Activated B cell treated with CpG ODN at 0.5 μM for 24 hours (primary cell): ENCODE results near the gene CDHR2. TPM values are rescaled to one million over a fixed set of nuclear protein-coding genes. Genes with fewer than 3 reads are reported as not detected.

Experiments used
- ATAC-seq: fragments of 200-7000 bp; cut with Tn5 transposase; one replicate; pipeline ENCODE4 v1.10.0; 2021; ENCODE audit warnings: low read depth, mild to moderate bottlenecking, moderate library complexity
- CTCF ChIA-PET: fragments of 350-600 bp; sonication (Branson Sonifier 250); formaldehyde crosslinking; loops from one replicate; lab custom pipeline; 2021; ENCODE audit warnings: antibody characterized with exemption; lab: Charles Lee
- POLR2A ChIA-PET: fragments of 350-600 bp; sonication (Branson Sonifier 250); formaldehyde crosslinking; loops from one replicate; lab custom pipeline; 2021; ENCODE audit warnings: antibody characterized with exemption; lab: Charles Lee
- DNase-seq: peaks from one replicate; pipeline ENCODE4 v3.0.0; 2022
- H3K27ac Mint-ChIP-seq: one replicate; pipeline ENCODE4 v1.8.0; 2020; ENCODE audit warnings: mixed read lengths
- H3K27me3 Mint-ChIP-seq: one replicate; pipeline ENCODE4 v1.8.0; 2021; ENCODE audit warnings: mixed read lengths
- H3K36me3 Mint-ChIP-seq: one replicate; pipeline ENCODE4 v1.8.0; 2021; ENCODE audit warnings: low read depth, mixed read lengths
- H3K4me1 Mint-ChIP-seq: one replicate; pipeline ENCODE4 v1.8.0; 2021; ENCODE audit warnings: mixed read lengths
- H3K4me3 Mint-ChIP-seq: one replicate; pipeline ENCODE4 v1.8.0; 2020; ENCODE audit warnings: mild to moderate bottlenecking, mixed read lengths
- H3K9me3 Mint-ChIP-seq: one replicate; pipeline ENCODE4 v1.8.0; 2020; ENCODE audit warnings: mixed read lengths
- CTCF ChIP-seq: fragments of 200-600 bp; IDR thresholded peaks from one replicate; pipeline ENCODE4 v1.8.0; 2022; ENCODE audit warnings: antibody characterized with exemption, mild to moderate bottlenecking
- intact Hi-C: fragments of 100-400 bp; cut with micrococcal nuclease; formaldehyde crosslinking; loops from one replicate; pipeline ENCODE4 v1.15.1; 2024
- total RNA-seq: library from RNA; stranded (reverse); gene quantifications from 2 replicates; pipeline ENCODE4 v1.2.3, GENCODE V29; 2022

The CDHR2 gene
- total RNA-seq, 1 donor from 2014 or later: 0.31 TPM

GRCh38 chr5:176561259-176561658 is 12.1 kb downstream of the CDHR2 start:
- ATAC-seq (no peak), DNase-seq (no peak)
- peaks cover 5% of the 10 kb centered on the region for H3K27me3 Mint-ChIP-seq
- H3K27ac Mint-ChIP-seq: no peak overlapping the region
- intact Hi-C loops: no loop called here
- POLR2A ChIA-PET: no interaction called here
- H3K4me3 Mint-ChIP-seq: no peak overlapping the region
- peaks cover 4% of the 10 kb centered on the region for H3K4me1 Mint-ChIP-seq
- no peaks in the 10 kb centered on the region for H3K36me3 Mint-ChIP-seq
- TF ChIP-seq CTCF: no peak
- CTCF ChIA-PET: no interaction called here
- no peaks in the 10 kb centered on the region for H3K9me3 Mint-ChIP-seq

GRCh38 chr5:176562189-176562588 is 13.0 kb downstream of the CDHR2 start:
- H3K4me3 Mint-ChIP-seq: no peak overlapping the region

GRCh38 chr5:176564002-176564401 is 14.9 kb downstream of the CDHR2 start:
- peaks cover 5% of the 10 kb centered on the region for H3K27me3 Mint-ChIP-seq
- TF ChIP-seq CTCF: no peak
- DNase-seq (no peak), ATAC-seq (no peak)
- POLR2A ChIA-PET: no interaction called here
- CTCF ChIA-PET: no interaction called here
- no peaks in the 10 kb centered on the region for H3K36me3 Mint-ChIP-seq
- no peak overlapping the region for H3K4me3 Mint-ChIP-seq
- intact Hi-C loops: no loop called here
- peaks cover 4% of the 10 kb centered on the region for H3K4me1 Mint-ChIP-seq
- no peaks in the 10 kb centered on the region for H3K9me3 Mint-ChIP-seq
- H3K27ac Mint-ChIP-seq: no peak overlapping the region

More at GRCh38 chr5:176562189-176562588, 13.0 kb downstream of the CDHR2 start:
- H3K27me3 Mint-ChIP-seq: peaks cover 5% of the 10 kb centered on the region
- H3K27ac Mint-ChIP-seq: no peak overlapping the region
- no peaks in the 10 kb centered on the region for H3K36me3 Mint-ChIP-seq
- CTCF ChIA-PET: no interaction called here
- ATAC-seq (no peak), DNase-seq (no peak)
- intact Hi-C loops: no loop called here
- no peak for TF ChIP-seq CTCF
- H3K4me1 Mint-ChIP-seq: peaks cover 4% of the 10 kb centered on the region
- H3K9me3 Mint-ChIP-seq: no peaks in the 10 kb centered on the region
- POLR2A ChIA-PET: no interaction called here

- Mint-ChIP-seq H3K4me3 (no peak overlapping the region), H3K4me1 (no peaks in the 10 kb centered on the region), H3K36me3 (no peaks in the 10 kb centered on the region), H3K27ac (no peak overlapping the region), H3K9me3 (no peaks in the 10 kb centered on the region), H3K27me3 (peaks cover 5% of the 10 kb centered on the region)
- intact Hi-C loops: no loop called here
- ChIA-PET CTCF (interaction anchor here (1.0 kb wide), 1 partner anchor 8 kb away, joined by 3 read pairs; no protein-coding TSS in a partner anchor), POLR2A (no interaction called here)
- ATAC-seq: no peak
- no peak for TF ChIP-seq CTCF
- no peak for DNase-seq
Measured at GRCh38 chr5:176565760-176566288, 16.7 kb downstream of the CDHR2 start.

GRCh38 chr5:176568657-176569056 is 19.5 kb downstream of the CDHR2 start:
- Mint-ChIP-seq H3K36me3 (no peaks in the 10 kb centered on the region), H3K4me3 (no peak overlapping the region), H3K9me3 (no peaks in the 10 kb centered on the region), H3K4me1 (no peaks in the 10 kb centered on the region), H3K27ac (no peak overlapping the region), H3K27me3 (peaks cover 6% of the 10 kb centered on the region)
- ChIA-PET CTCF (no interaction called here), POLR2A (no interaction called here)
- no peak for DNase-seq
- ATAC-seq: no peak
- TF ChIP-seq CTCF: no peak
- intact Hi-C loops: no loop called here
